H1 (cell line): Measurements from ENCODE around the gene CD300LF. TPM values are rescaled to one million over a fixed set of nuclear protein-coding genes. Genes with fewer than 3 reads are reported as not detected.

Experiments
- CTCF ChIA-PET: fragments of 300-600 bp; sonication (Branson Sonifier 250); formaldehyde crosslinking; loops from one replicate; lab custom pipeline; 2021; ENCODE audit not compliant: partially characterized antibody; lab: Charles Lee
- POLR2A ChIA-PET: fragments of 300-600 bp; sonication (Branson Sonifier 250); formaldehyde crosslinking; loops from one replicate; lab custom pipeline; 2021; ENCODE audit warnings: inconsistent platforms; ENCODE audit not compliant: partially characterized antibody; lab: Charles Lee
- DNase-seq, 2 experiments: peaks; one replicate each; pipeline versions ENCODE4 v3.0.0 to v3.0.0-alpha.2; 2010 to 2022; ENCODE audit warnings: low spot score in 2 of 2, low read depth in 1 of 2, mixed read lengths in 1 of 2
- FAIRE-seq: peaks from 2 replicates; lab custom pipeline; 2011; peaks lifted over from hg19 to GRCh38; lab: Jason Lieb, UNC
- H2AFZ ChIP-seq: 2 replicates; pipeline ENCODE4 v1.8.1; 2012; ENCODE audit warnings: low read length, inconsistent platforms
- H2AK5ac ChIP-seq: 2 replicates; pipeline ENCODE4 v1.6.1; 2013; ENCODE audit warnings: low read depth, low read length
- H2BK120ac ChIP-seq: replicated peaks from 2 replicates; pipeline ENCODE3; 2013; ENCODE audit warnings: low read depth, low read length, inconsistent platforms
- H2BK12ac ChIP-seq: 2 replicates; pipeline ENCODE4 v1.6.1; 2013; ENCODE audit warnings: low read depth, low read length
- H2BK15ac ChIP-seq: 2 replicates; pipeline ENCODE4 v1.6.1; 2013; ENCODE audit warnings: low read length
- H2BK20ac ChIP-seq: 2 replicates; pipeline ENCODE4 v1.6.1; 2013; ENCODE audit warnings: low read length
- H2BK5ac ChIP-seq: 2 replicates; pipeline ENCODE4 v1.6.1; 2013; ENCODE audit warnings: low read depth, low read length
- H3K14ac ChIP-seq: 2 replicates; pipeline ENCODE4 v1.6.1; 2013; ENCODE audit warnings: inconsistent platforms; ENCODE audit not compliant: insufficient read length
- H3K18ac ChIP-seq: 2 replicates; pipeline ENCODE4 v1.6.1; 2013; ENCODE audit warnings: low read length; ENCODE audit errors: extremely low read depth
- H3K23ac ChIP-seq: 2 replicates; pipeline ENCODE4 v1.6.1; 2013; ENCODE audit warnings: inconsistent platforms; ENCODE audit not compliant: insufficient read length
- H3K23me2 ChIP-seq: 2 replicates; pipeline ENCODE4 v1.6.1; 2013; ENCODE audit warnings: low read depth, low read length
- H3K27ac ChIP-seq: 2 replicates; pipeline ENCODE4 v1.6.1; 2011; ENCODE audit warnings: low read depth, low read length, inconsistent platforms
- H3K27me3 ChIP-seq, 4 experiments: replicated peaks in 1 of 4; 1 replicate in 1 of 4; 2 replicates in 3 of 4; pipeline versions ENCODE4 v1.6.1 to v1.8.1; 2011 to 2013; ENCODE audit warnings: low read length in 3 of 4, mild to moderate bottlenecking in 3 of 4, inconsistent platforms in 2 of 4, mixed read lengths in 2 of 4, moderate library complexity in 1 of 4; ENCODE audit not compliant: control insufficient read depth in 3 of 4, insufficient read depth in 3 of 4; ENCODE audit errors: extremely low read depth in 1 of 4
- H3K36me3 ChIP-seq, 4 experiments: 2 replicates each; pipeline versions ENCODE4 v1.6.1 to v1.8.1; 2011 to 2013; ENCODE audit warnings: mild to moderate bottlenecking in 4 of 4, low read length in 3 of 4, moderate library complexity in 2 of 4, control low read depth in 1 of 4, inconsistent platforms in 1 of 4; ENCODE audit not compliant: insufficient read depth in 4 of 4, control insufficient read depth in 2 of 4
- H3K4ac ChIP-seq: replicated peaks from 2 replicates; pipeline ENCODE3; 2013; ENCODE audit warnings: low read length, low read depth, mixed read lengths, inconsistent platforms; ENCODE audit not compliant: insufficient read length
- H3K4me1 ChIP-seq, 4 experiments: replicated peaks in 1 of 4; 1 replicate in 1 of 4; 2 replicates in 3 of 4; pipeline versions ENCODE4 v1.6.1 to v1.8.1; 2011 to 2013; ENCODE audit warnings: low read length in 3 of 4, inconsistent platforms in 2 of 4, mixed read lengths in 1 of 4; ENCODE audit not compliant: insufficient read depth in 4 of 4, control insufficient read depth in 3 of 4
- H3K4me2 ChIP-seq, 2 experiments: 2 replicates each; pipeline versions ENCODE4 v1.6.1 to v1.8.1; 2011 to 2013; ENCODE audit warnings: low read depth in 2 of 2, low read length in 2 of 2, control low read depth in 1 of 2, inconsistent platforms in 1 of 2, mild to moderate bottlenecking in 1 of 2; ENCODE audit not compliant: insufficient read depth in 1 of 2
- H3K4me3 ChIP-seq, 4 experiments: fragments of 200-600, 300-600 bp in 1 of 4; sonication (generic), shearing (Covaris generic), sonication (Bioruptor Twin) in 1 of 4; 2 replicates each; pipeline versions ENCODE4 v1.5.1 to v1.8.1; 2011 to 2016; ENCODE audit warnings: low read length in 4 of 4, low read depth in 3 of 4, control low read depth in 2 of 4, inconsistent platforms in 2 of 4, mild to moderate bottlenecking in 2 of 4, mixed read lengths in 1 of 4, moderate library complexity in 1 of 4; ENCODE audit not compliant: insufficient read depth in 2 of 4; ENCODE audit errors: extremely low read depth in 1 of 4
- H3K56ac ChIP-seq: replicated peaks from 2 replicates; pipeline ENCODE3; 2013; ENCODE audit warnings: low read depth, mild to moderate bottlenecking, mixed read lengths, low read length, inconsistent platforms; ENCODE audit not compliant: insufficient read length
- H3K79me1 ChIP-seq: 2 replicates; pipeline ENCODE4 v1.6.1; 2013; ENCODE audit warnings: low read depth, low read length, control low read depth
- H3K79me2 ChIP-seq, 2 experiments: 2 replicates each; pipeline versions ENCODE4 v1.6.1 to v1.8.1; 2012 to 2013; ENCODE audit warnings: low read length in 2 of 2, mild to moderate bottlenecking in 2 of 2, inconsistent platforms in 1 of 2; ENCODE audit not compliant: insufficient read depth in 2 of 2, control insufficient read depth in 1 of 2
- H3K9ac ChIP-seq, 4 experiments: replicated peaks in 1 of 4; 1 replicate in 1 of 4; 2 replicates in 3 of 4; pipeline versions ENCODE4 v1.6.1 to v1.8.1; 2011 to 2013; ENCODE audit warnings: low read depth in 3 of 4, low read length in 3 of 4, control low read depth in 2 of 4, mild to moderate bottlenecking in 2 of 4, moderate library complexity in 2 of 4, inconsistent platforms in 1 of 4; ENCODE audit errors: extremely low read depth in 1 of 4
- H3K9me3 ChIP-seq, 2 experiments: 2 replicates each; pipeline versions ENCODE4 v1.6.1 to v1.8.1; 2012 to 2013; ENCODE audit warnings: mild to moderate bottlenecking in 2 of 2, moderate library complexity in 2 of 2, control low read depth in 1 of 2, inconsistent platforms in 1 of 2, low read depth in 1 of 2, low read length in 1 of 2, mixed read lengths in 1 of 2; ENCODE audit not compliant: insufficient read depth in 2 of 2
- H4K20me1 ChIP-seq, 2 experiments: replicated peaks in 1 of 2; 2 replicates each; pipeline versions ENCODE3 to v1.8.1; 2011 to 2013; ENCODE audit warnings: inconsistent platforms in 2 of 2, low read length in 2 of 2, mild to moderate bottlenecking in 1 of 2; ENCODE audit not compliant: insufficient read depth in 2 of 2, control insufficient read depth in 1 of 2
- H4K5ac ChIP-seq: 2 replicates; pipeline ENCODE4 v1.6.1; 2013; ENCODE audit warnings: low read length, low read depth, mixed read lengths, inconsistent platforms; ENCODE audit not compliant: insufficient read length
- H4K8ac ChIP-seq: 2 replicates; pipeline ENCODE4 v1.8.0; 2013; ENCODE audit warnings: mild to moderate bottlenecking, moderate library complexity, low read length, inconsistent platforms; ENCODE audit not compliant: insufficient read depth; ENCODE audit errors: extremely low read depth
- H4K91ac ChIP-seq: replicated peaks from 2 replicates; pipeline ENCODE3; 2013; ENCODE audit warnings: low read length, mixed read lengths, inconsistent platforms; ENCODE audit not compliant: insufficient read length
- CBX8 ChIP-seq: fragments of 300-800, 300-1000 bp; sonication (generic); IDR thresholded peaks from 2 replicates; pipeline ENCODE4 v1.7.1; 2016; ENCODE audit warnings: low read depth, low read length, borderline replicate concordance
- CHD1 ChIP-seq: IDR thresholded peaks from 2 replicates; pipeline ENCODE4 v1.6.1; 2012; ENCODE audit warnings: low read depth, low read length, improper control_type of control experiment
- JUND ChIP-seq: IDR thresholded peaks from 2 replicates; pipeline ENCODE4 v1.6.1; 2011; ENCODE audit warnings: mild to moderate bottlenecking, improper control_type of control experiment, low read length
- KDM5A ChIP-seq: fragments of 200-600 bp; IDR thresholded peaks from 2 replicates; pipeline ENCODE4 v1.7.1; 2012; ENCODE audit warnings: mild to moderate bottlenecking, low read length, inconsistent platforms, mixed read lengths
- MAFK ChIP-seq: IDR thresholded peaks from 2 replicates; pipeline ENCODE4 v1.6.1; 2012; ENCODE audit warnings: low read depth, mild to moderate bottlenecking, improper control_type of control experiment, low read length
- NRF1 ChIP-seq: IDR thresholded peaks from 2 replicates; pipeline ENCODE4 v1.6.1; 2011; ENCODE audit warnings: mild to moderate bottlenecking, low read depth, low read length, improper control_type of control experiment
- POU5F1 ChIP-seq: IDR thresholded peaks from 2 replicates; pipeline ENCODE4 v1.6.1; 2011; ENCODE audit warnings: low read depth, mild to moderate bottlenecking, low read length, moderate library complexity
- RAD21 ChIP-seq, 2 experiments: IDR thresholded peaks in 1 of 2; conservative IDR thresholded peaks in 1 of 2; 2 replicates each; pipeline ENCODE4 v1.6.1; 2011; ENCODE audit warnings: low read depth in 2 of 2, low read length in 2 of 2, improper control_type of control experiment in 1 of 2, inconsistent platforms in 1 of 2, mild to moderate bottlenecking in 1 of 2, moderate library complexity in 1 of 2
- SIN3A ChIP-seq, 2 experiments: IDR thresholded peaks in 1 of 2; conservative IDR thresholded peaks in 1 of 2; 2 replicates each; pipeline ENCODE4 v1.6.1; 2011 to 2012; ENCODE audit warnings: low read length in 2 of 2, improper control_type of control experiment in 1 of 2, low read depth in 1 of 2, mild to moderate bottlenecking in 1 of 2
- SIX5 ChIP-seq: IDR thresholded peaks from 2 replicates; pipeline ENCODE4 v1.6.1; 2011; ENCODE audit warnings: mild to moderate bottlenecking, low read depth, low read length
- TBP ChIP-seq: IDR thresholded peaks from 2 replicates; pipeline ENCODE4 v1.6.1; 2011; ENCODE audit warnings: low read depth, low read length, improper control_type of control experiment
- WGBS, 2 experiments: shearing (Covaris generic) in 1 of 2; methylation state at CpG; one replicate each; pipeline versions ENCODE4 v1.1.6 to v1.1.7; 2013 to 2015; ENCODE audit warnings: low lambda C conversion rate in 2 of 2, mixed read lengths in 2 of 2, inconsistent platforms in 1 of 2, low coverage in 1 of 2, missing lambda C conversion rate in 1 of 2; ENCODE audit not compliant: insufficient replicate concordance in 2 of 2, insufficient coverage in 1 of 2, insufficient read length in 1 of 2; ENCODE audit errors: extremely low coverage in 1 of 2, missing lambda C conversion rate in 1 of 2; 5-methylcytosine and 5-hydroxymethylcytosine counted together
- polyA plus RNA-seq, 7 experiments: library from polyadenylated mRNA; depleted of rRNA in 3 of 7; stranded (reverse) in 5 of 7; unstranded in 2 of 7; fragments of >200 nt in 5 of 7; fragments of 200-250 nt in 2 of 7; gene quantifications; 1 replicate in 5 of 7; 2 replicates in 1 of 7; 4 replicates in 1 of 7; pipeline versions ENCODE4 v1.2.1 to v1.2.3, GENCODE V29; 2011 to 2013; ENCODE audit warnings: missing spikeins in 2 of 7, mixed read lengths in 2 of 7
- total RNA-seq: library from RNA; stranded (reverse); fragmentation: NEBNext Ultra II Directional; extraction: Animal tissue kit (Norgen Biotek cat#: 25700); gene quantifications from 2 replicates; pipeline ENCODE4 v1.2.1, GENCODE V29; 2021

Gene CD300LF
- total and polyA plus RNA-seq, 2 of the 8 experiments (the other 6 are each of a cell fraction or from before 2014, with no cell fraction given): not detected

DNA sequence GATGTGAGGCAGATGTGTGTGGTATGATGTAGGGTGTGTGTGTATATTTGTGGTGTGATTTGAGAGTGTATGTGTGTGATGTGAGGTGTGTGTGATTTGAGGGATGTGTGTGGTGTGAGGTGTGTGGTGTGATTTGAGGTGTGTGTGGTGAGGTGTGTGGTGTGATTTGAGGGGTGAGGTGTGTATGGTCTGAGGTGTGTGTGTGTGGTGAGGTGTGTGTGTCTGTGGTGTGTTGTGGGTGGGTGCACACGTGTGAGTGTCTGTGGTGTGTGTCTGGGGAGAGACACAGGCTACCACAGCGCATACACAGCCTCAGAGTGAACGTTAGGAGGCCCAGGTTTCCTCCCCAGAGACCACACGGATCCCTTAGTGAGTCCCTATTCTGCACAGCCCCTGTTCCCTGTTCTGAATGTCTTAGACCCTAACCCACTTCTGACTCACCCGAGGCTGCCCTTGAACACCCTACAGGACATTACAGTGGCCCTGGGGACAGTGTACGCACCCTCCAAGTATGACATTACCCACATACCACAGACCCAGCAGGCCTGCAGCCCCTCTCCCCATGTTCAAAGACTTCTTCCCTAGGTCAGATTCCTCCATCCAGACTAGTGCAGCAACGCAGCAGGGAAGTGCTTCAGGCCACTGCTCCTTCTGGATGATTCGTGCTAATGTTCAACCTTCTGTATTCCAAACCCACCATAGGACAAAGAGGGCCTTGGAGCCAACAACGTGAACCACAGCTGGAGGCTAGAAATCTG is 20.8 kb upstream of the CD300LF start:
- H3K4me2 ChIP-seq: no peak overlapping the region
- peak overlapping the region; percentile 65; the same call in 1 of the 2 replicates for H2BK12ac ChIP-seq
- no peaks in the 10 kb centered on the region for H3K36me3 ChIP-seq
- H3K56ac ChIP-seq: peak overlapping the region; percentile 92
- H4K20me1 ChIP-seq: peaks cover 0 to 7% of the 10 kb centered on the region in 2 experiments
- no peak overlapping the region for H3K14ac ChIP-seq
- POLR2A ChIA-PET: no interaction called here
- H3K23me2 ChIP-seq: peaks cover 20% of the 10 kb centered on the region; the same call in 1 of the 2 replicates
- no peak overlapping the region for H3K4me3 ChIP-seq
- no peak for FAIRE-seq
- H3K4me1 ChIP-seq: peaks cover 5 to 15% (median 9%) of the 10 kb centered on the region in 4 experiments
- H2BK120ac ChIP-seq: no peak overlapping the region
- no peak overlapping the region for H3K18ac ChIP-seq
- H3K27me3 ChIP-seq: peaks cover 0 to 8% (median 2%) of the 10 kb centered on the region in 4 experiments; a peak in 3 of 7 replicates
- 0 out of 2 replicates have a peak overlapping the region, but pooled peaks have one; percentile 43 for H2BK20ac ChIP-seq
- H4K8ac ChIP-seq: no peak overlapping the region
- no peak overlapping the region for H4K91ac ChIP-seq
- H3K27ac ChIP-seq: no peak overlapping the region
- DNase-seq: no peak
- WGBS, 2 experiments: 89% methylated on average over 9 of the region's 9 CpGs; no CpG with 5 or more reads in 1 of the 2 experiments
- H2BK15ac ChIP-seq: peak overlapping the region; percentile 88; the same call in 1 of the 2 replicates
- H3K79me2 ChIP-seq: no peaks in the 10 kb centered on the region
- H3K23ac ChIP-seq: no peak overlapping the region
- no peaks in the 10 kb centered on the region for H3K79me1 ChIP-seq
- H3K9ac ChIP-seq: 0 out of 7 replicates have a peak overlapping the region, but pooled peaks of 1 of the 4 experiments have one; percentile 14
- peak overlapping the region; percentile 78; the same call in 1 of the 2 replicates for H2AK5ac ChIP-seq
- H4K5ac ChIP-seq: no peak overlapping the region
- peaks cover 0 to 4% of the 10 kb centered on the region in 2 experiments; a peak in 1 of 4 replicates for H3K9me3 ChIP-seq
- H2BK5ac ChIP-seq: no peak overlapping the region
- no peak overlapping the region for H3K4ac ChIP-seq
- CTCF ChIA-PET: interaction anchor here (4.9 kb wide), 1 partner anchor 12 kb away, joined by 50 read pairs; no protein-coding TSS in a partner anchor
- no peak overlapping the region for H2AFZ ChIP-seq
- TF ChIP-seq CBX8: no peak
- TF ChIP-seq MAFK: no peak
- no peak for TF ChIP-seq JUND
- no peak for TF ChIP-seq SIX5
- TF ChIP-seq CHD1: no peak
- TF ChIP-seq POU5F1: no peak
- no peak for TF ChIP-seq NRF1
- TF ChIP-seq TBP: no peak
- TF ChIP-seq SIN3A (conservative IDR thresholded peaks at IDR 0.05 in 1 of 2, IDR thresholded peaks at IDR 0.05 in 1 of 2; ENCODE audit: low read depth in 1 of 2, low read length in 2 of 2): no peak
- no peak for TF ChIP-seq RAD21 (IDR thresholded peaks at IDR 0.05 in 1 of 2, conservative IDR thresholded peaks at IDR 0.05 in 1 of 2; ENCODE audit: low read depth in 2 of 2, low read length in 2 of 2)
- no peak for TF ChIP-seq KDM5A
